NCI-H128 (cell line): ENCODE results near the gene TANC1.
"Not testable (repeated sequence)": the region's sequence is repeated elsewhere in the genome, so short reads cannot be mapped to it uniquely, and the experiment has no call there.

Experiments used
- DNase-seq: peaks from one replicate; lab custom pipeline; 2025; ENCODE audit not compliant: unreplicated experiment; lab: John Stamatoyannopoulos, UW

TANC1 gene

DNA sequence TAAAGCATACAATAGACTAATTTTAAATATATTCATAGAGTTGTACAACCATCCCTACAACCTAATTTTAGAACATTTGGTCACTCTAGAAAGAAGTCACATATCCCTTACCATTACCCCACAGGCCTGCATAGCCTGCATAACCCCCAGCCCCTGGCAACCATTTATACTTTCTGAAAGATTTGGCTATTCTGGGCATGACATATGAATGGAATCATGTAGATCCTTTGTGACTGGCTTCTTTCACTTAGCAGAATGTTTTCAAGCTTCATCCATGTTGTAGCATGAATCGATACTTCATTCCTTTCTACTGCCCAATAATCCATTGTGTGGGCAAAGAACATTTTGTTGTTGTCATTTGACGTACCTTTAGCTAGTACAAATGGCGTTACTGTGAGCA, 166.5 kb downstream of the TANC1 start:
- DNase-seq: no peak

- DNase-seq: no peak
These were observed 168.0 kb downstream of the TANC1 start for GRCh38 chr2:159136391-159136790.

GRCh38 chr2:159137511-159138241, 169.2 kb downstream of the TANC1 start:
- DNase-seq: no peak

DNA sequence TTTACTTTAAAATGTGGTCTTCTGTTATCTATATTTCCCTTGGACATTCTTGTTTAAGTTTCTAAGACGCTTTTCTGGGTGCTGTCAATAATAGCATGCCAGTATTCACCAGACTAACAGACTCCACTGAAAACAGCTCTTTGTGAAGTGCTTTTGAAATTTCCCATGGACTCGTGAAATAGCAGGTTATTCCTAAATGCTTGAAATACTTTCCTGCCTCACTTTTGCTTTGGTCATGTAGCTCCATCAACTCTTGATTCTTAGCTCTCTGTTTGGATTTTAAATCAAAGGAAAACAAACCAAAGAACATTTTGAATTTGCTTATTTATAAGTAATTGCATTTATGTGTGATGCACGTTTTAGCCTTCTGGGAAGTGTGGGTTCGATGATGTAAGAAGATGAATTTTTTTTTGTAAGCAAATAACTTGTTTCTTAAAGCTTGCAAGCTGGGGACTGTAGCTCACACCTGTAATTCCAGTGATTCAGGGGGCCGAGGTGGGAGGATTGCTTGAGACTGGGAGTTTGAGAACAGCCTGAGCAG, 170.3 kb downstream of the TANC1 start:
- no peak for DNase-seq

- no peak for DNase-seq
These were observed 170.9 kb downstream of the TANC1 start for GRCh38 chr2:159139216-159139933.

GRCh38 chr2:159140070-159140769, 171.8 kb downstream of the TANC1 start:
- DNase-seq: no peak

GRCh38 chr2:159140821-159141220, 172.4 kb downstream of the TANC1 start:
- DNase-seq: not testable (repeated sequence)

- no peak for DNase-seq
These were observed 176.6 kb downstream of the TANC1 start for GRCh38 chr2:159144776-159145614.

GRCh38 chr2:159145745-159146354, 177.4 kb downstream of the TANC1 start:
- no peak for DNase-seq

DNA sequence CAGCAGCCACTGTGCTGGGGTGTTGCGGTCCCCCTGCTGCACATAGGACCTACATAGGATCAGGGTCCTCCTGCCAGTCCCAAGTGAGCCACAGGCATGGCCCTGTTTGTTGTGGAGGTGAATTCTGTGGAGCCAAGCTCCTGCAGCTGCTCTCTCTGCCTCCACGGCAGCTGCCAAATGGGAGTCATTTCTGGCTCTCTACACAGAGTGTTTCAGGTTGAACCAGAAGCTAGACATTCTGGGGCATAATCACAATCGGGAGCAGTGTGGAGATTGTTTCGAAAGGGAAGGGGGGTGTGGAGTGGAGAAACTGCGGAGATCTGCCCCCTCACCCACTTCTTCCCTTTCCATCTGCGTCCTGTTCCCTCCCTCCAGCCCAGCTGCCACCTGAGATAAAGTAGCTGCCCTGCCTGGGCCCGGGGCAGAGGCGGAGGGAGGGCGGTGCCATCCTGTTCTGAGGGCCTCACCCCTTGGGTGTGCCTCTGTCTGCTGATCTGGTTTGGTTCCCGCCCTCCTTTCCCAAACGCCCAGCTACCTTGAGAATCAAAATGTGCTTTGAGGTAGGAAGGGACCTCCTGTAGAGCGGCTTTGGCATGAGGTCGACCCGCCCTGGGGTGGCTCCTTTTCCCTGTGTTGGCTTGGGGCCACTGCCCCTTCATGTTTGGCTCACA, 178.7 kb downstream of the TANC1 start:
- DNase-seq: no peak

- no peak for DNase-seq
These were observed 179.2 kb downstream of the TANC1 start for GRCh38 chr2:159147690-159148089.

- no peak for DNase-seq
These were observed 180.5 kb downstream of the TANC1 start for GRCh38 chr2:159148901-159149300.

DNA sequence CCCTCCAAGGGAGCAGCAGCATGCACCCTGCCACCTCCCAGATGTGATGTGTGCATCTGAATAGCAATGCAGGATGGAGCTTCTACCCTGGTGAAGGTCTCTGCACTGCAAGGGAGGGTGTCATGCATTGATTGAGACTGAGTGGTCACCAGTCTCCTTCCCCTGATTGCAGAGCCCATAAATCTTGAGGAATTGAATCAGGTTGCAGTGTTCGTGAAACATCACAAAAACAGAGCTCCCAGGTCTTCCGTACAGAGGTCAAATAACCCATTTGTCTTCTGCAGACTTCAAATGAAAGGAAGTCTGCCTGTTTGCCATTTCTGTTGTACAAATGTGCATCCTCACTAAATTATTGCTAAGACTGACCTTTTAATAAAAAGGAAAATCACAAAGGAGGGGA, 181.3 kb downstream of the TANC1 start:
- no peak for DNase-seq

- DNase-seq: no peak
These were observed 181.9 kb downstream of the TANC1 start for GRCh38 chr2:159150280-159150746.

DNA sequence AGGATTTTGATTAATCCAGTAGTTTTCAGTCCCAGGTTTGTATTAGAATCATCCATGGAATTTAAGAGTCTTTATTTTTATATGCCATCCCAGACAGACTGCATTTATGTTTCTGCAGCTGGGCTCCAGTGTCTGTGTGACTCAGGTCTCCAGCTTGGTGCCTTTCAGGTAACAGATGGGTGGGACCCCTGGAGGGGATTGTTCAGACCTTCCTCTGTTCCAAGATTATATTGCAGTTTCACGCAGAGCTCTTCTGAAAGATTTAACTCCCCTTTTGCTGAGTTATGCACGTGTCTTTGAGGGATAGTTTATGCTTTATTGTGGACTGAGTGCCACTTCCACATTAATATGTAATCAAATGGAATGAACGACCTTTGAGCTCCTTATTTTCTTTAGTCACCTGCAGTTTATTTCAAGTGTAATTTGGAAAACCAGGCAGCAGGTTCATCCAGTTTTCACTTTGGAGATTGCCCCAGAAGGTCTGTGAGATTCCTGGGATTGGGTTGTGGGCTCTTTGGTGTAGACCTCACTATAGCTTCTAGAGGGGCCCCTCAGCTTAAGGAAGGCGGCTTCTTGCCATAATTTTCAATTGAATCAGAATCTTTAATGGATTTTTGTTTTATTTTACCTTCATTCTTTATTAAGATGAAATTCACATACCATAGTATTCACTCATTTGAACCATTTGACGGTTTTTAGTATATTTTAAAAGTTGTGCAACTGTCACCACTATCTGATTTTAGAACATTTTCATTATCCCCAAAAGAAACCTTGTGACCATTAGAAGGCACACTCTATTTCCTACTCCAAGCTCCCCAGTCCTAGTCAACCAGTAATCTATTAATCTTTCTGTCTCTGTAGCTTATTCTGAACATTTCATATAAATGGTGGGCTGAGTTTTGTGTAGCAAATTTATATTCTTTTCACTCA, 183.0 kb downstream of the TANC1 start:
- DNase-seq: no peak

- no peak for DNase-seq
These were observed 183.8 kb downstream of the TANC1 start for GRCh38 chr2:159152128-159152778.

GRCh38 chr2:159153063-159153462, 184.6 kb downstream of the TANC1 start:
- no peak for DNase-seq

DNA sequence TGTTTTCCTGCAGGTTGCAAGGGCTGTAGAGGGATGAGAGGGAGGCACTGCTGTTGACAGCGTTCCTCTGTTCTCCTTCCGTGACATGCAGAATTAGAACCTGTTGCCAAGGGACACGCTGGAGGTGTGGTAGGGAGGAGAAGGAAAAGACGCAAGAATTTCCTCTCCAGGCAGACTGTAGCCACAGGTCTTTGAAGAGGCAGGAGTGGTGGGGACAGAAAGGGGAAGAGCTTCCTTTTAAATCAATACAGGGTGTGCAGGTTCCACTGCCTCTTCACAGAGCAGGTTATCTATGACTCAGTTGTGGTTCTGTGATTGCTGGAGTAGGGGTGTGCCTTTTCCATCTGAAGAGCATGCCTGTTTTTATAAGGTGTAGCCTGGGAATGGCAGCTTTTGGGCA, 185.0 kb downstream of the TANC1 start:
- DNase-seq: no peak
